ENCODE measurements around the gene DHRS13. TPM values are rescaled to one million over a fixed set of nuclear protein-coding genes. Genes with fewer than 3 reads are reported as not detected.

DHRS13 gene
- total RNA-seq, 4 donors from 2014 or later = 10.6 to 16.2 (median 13.3) TPM

GRCh38 chr17:28950017-28950751 lies 47.3 kb upstream of the DHRS13 start:
- DNase-seq = peak; percentile 51 to 54
- TF ChIP-seq POLR2A (IDR thresholded peaks at IDR 0.05) (no peak), CTCF (IDR thresholded peaks at IDR 0.05) (no peak)
- no peaks in the 10 kb centered on the region for H3K9me3 ChIP-seq
- peak overlapping the region; percentile 87 to 95 (median 89) for H3K27ac ChIP-seq
- peak overlapping the region; percentile 56 to 90 (median 71) for H3K4me3 ChIP-seq (replicated peaks in 1 of 3)
- H3K36me3 ChIP-seq = no peaks in the 10 kb centered on the region
- 1 to 2% methylated on average over 31 to 43 of the region's 43 CpGs for WGBS, 2 donors
- intact Hi-C loops (cut with DNase I) = loop anchor here (5.0 to 10.0 kb wide), 2 partner anchors 223 to 615 kb away; partner anchors contain the start of genes IFT20, NEK8, TLCD1 and TNFAIP1
- H3K27me3 ChIP-seq = no peaks in the 10 kb centered on the region
- peaks cover 19 to 45% of the 10 kb centered on the region in 2 donors for H3K4me1 ChIP-seq

- Histone ChIP-seq H3K36me3 (no peaks in the 10 kb centered on the region), H3K4me3 (replicated peaks in 1 of 3) (peak overlapping the region; percentile 56 to 90 (median 71)), H3K9me3 (no peaks in the 10 kb centered on the region), H3K4me1 (peaks cover 19 to 51% of the 10 kb centered on the region in 2 donors), H3K27me3 (no peaks in the 10 kb centered on the region), H3K27ac (peak overlapping the region; percentile 87 to 95 (median 89))
- intact Hi-C loops (cut with DNase I) = loop anchor here (5.0 to 10.0 kb wide), 3 partner anchors 42 to 615 kb away; partner anchors contain the start of genes IFT20, NEK8, TLCD1 and TNFAIP1
- 0% methylated on average over 41 to 59 of the region's 61 CpGs for WGBS, 2 donors
- TF ChIP-seq POLR2A (IDR thresholded peaks at IDR 0.05) (peak in 1 of 2 donors; percentile 29), CTCF (IDR thresholded peaks at IDR 0.05) (peak in 1 of 6 experiments; percentile 13)
- DNase-seq = peak; percentile 63 to 65
These were observed 46.5 kb upstream of the DHRS13 start for GRCh38 chr17:28949185-28950016.

GRCh38 chr17:28948873-28949184 lies 46.0 kb upstream of the DHRS13 start:
- intact Hi-C loops (cut with DNase I) = loop anchor here (5.0 kb wide), 1 partner anchor 42 kb away; no protein-coding TSS in a partner anchor
- 2% methylated on average over 15 of the region's 15 CpGs for WGBS, 2 donors
- DNase-seq = no peak

GRCh38 chr17:28948342-28948741 lies 45.5 kb upstream of the DHRS13 start:
- no peak for DNase-seq
- TF ChIP-seq POLR2A (IDR thresholded peaks at IDR 0.05) (no peak), CTCF (IDR thresholded peaks at IDR 0.05) (no peak)
- Histone ChIP-seq H3K27ac (peak overlapping the region in 2 of 3 donors; percentile 87 to 89), H3K27me3 (no peaks in the 10 kb centered on the region), H3K4me1 (peaks cover 19 to 48% of the 10 kb centered on the region in 2 donors), H3K36me3 (no peaks in the 10 kb centered on the region), H3K9me3 (no peaks in the 10 kb centered on the region), H3K4me3 (replicated peaks in 1 of 3) (peak overlapping the region in 1 of 3 donors; percentile 5)
- WGBS, 2 donors = 31 to 42% methylated on average over 4 of the region's 4 CpGs
- intact Hi-C loops (cut with DNase I) = loop anchor here (5.0 kb wide), 1 partner anchor 41 kb away; no protein-coding TSS in a partner anchor

More at GRCh38 chr17:28948873-28949184, 46.0 kb upstream of the DHRS13 start:
- Histone ChIP-seq H3K9me3 (no peaks in the 10 kb centered on the region), H3K27ac (peak overlapping the region; percentile 87 to 95 (median 89)), H3K4me3 (replicated peaks in 1 of 3) (peak overlapping the region; percentile 5 to 90 (median 71)), H3K27me3 (no peaks in the 10 kb centered on the region), H3K36me3 (no peaks in the 10 kb centered on the region), H3K4me1 (peaks cover 19 to 51% of the 10 kb centered on the region in 2 donors)
- TF ChIP-seq CTCF (IDR thresholded peaks at IDR 0.05) (no peak), POLR2A (IDR thresholded peaks at IDR 0.05) (no peak)
